Spinal cord (tissue), 10 donors: ENCODE measurements around the gene CRIM1. TPM values are rescaled to one million over a fixed set of nuclear protein-coding genes. Genes with fewer than 3 reads are reported as not detected.
A peak's percentile ranks its signal among the peaks of the same experiment; 100 is the strongest.

Experiments
- DNase-seq, 6 donors: peaks; one replicate each; pipeline versions ENCODE4 v3.0.0 to v3.0.0-alpha.2; 2013 to 2015; ENCODE audit warnings: low spot score in 6 of 6, low read depth in 4 of 6
- H3K27ac ChIP-seq: one replicate; pipeline ENCODE4 v1.5.1; 2013; ENCODE audit warnings: low read depth, low read length, control low read depth
- H3K27me3 ChIP-seq: one replicate; pipeline ENCODE4 v1.6.1; 2013; ENCODE audit warnings: low read length; ENCODE audit not compliant: control insufficient read depth, insufficient read depth
- H3K36me3 ChIP-seq: one replicate; pipeline ENCODE4 v1.6.1; 2013; ENCODE audit warnings: low read length; ENCODE audit not compliant: control insufficient read depth, insufficient read depth
- H3K4me1 ChIP-seq: one replicate; pipeline ENCODE4 v1.6.1; 2013; ENCODE audit warnings: low read length; ENCODE audit not compliant: control insufficient read depth, insufficient read depth
- H3K4me3 ChIP-seq: one replicate; pipeline ENCODE4 v1.5.1; 2013; ENCODE audit warnings: low read depth, low read length, control low read depth
- H3K9me3 ChIP-seq: one replicate; pipeline ENCODE4 v1.6.1; 2013; ENCODE audit warnings: low read length; ENCODE audit not compliant: control insufficient read depth, insufficient read depth
- WGBS: methylation state at CpG from one replicate; pipeline ENCODE4 v1.1.5; 2013; ENCODE audit warnings: missing lambda C conversion rate; ENCODE audit not compliant: insufficient coverage; 5-methylcytosine and 5-hydroxymethylcytosine counted together
- polyA plus RNA-seq, 2 donors: library from polyadenylated mRNA; unstranded; fragments of 120-200 nt; gene quantifications; one replicate each; pipeline ENCODE4 v1.2.1, GENCODE V29; 2013; ENCODE audit not compliant: insufficient read length in 2 of 2
- total RNA-seq, 2 donors: library from RNA; depleted of rRNA in 1 of 2; stranded (reverse); fragments of 120-200 nt in 1 of 2; fragments of >200 nt in 1 of 2; gene quantifications; one replicate each; pipeline versions ENCODE4 v1.2.3 to v1.2.4, GENCODE V29; 2013 to 2014
- donor health status: healthy.

CRIM1 gene
- total and polyA plus RNA-seq, 4 donors = 35.9 to 63.5 (median 49.3) TPM

GRCh38 chr2:36466135-36466534 lies 110.6 kb downstream of the CRIM1 start:
- H3K27me3 ChIP-seq = no peaks in the 10 kb centered on the region
- H3K9me3 ChIP-seq = no peaks in the 10 kb centered on the region
- H3K27ac ChIP-seq = no peak overlapping the region
- no peak overlapping the region for H3K4me3 ChIP-seq
- no peak for DNase-seq
- H3K4me1 ChIP-seq = no peaks in the 10 kb centered on the region
- 60% methylated on average over 1 of the region's 4 CpGs for WGBS
- no peaks in the 10 kb centered on the region for H3K36me3 ChIP-seq

- no peaks in the 10 kb centered on the region for H3K36me3 ChIP-seq
- no peak for DNase-seq
- WGBS = no CpG with 5 or more reads among the region's 10 CpGs
- H3K27ac ChIP-seq = no peak overlapping the region
- no peaks in the 10 kb centered on the region for H3K4me1 ChIP-seq
- no peak overlapping the region for H3K4me3 ChIP-seq
- no peaks in the 10 kb centered on the region for H3K27me3 ChIP-seq
- H3K9me3 ChIP-seq = no peaks in the 10 kb centered on the region
Observed at GRCh38 chr2:36468463-36469105, 113.0 kb downstream of the CRIM1 start.

- DNase-seq = peak in 1 of 6 donors; percentile 10
- Histone ChIP-seq H3K4me3 (no peak overlapping the region), H3K9me3 (no peaks in the 10 kb centered on the region), H3K36me3 (no peaks in the 10 kb centered on the region), H3K27ac (no peak overlapping the region), H3K4me1 (no peaks in the 10 kb centered on the region), H3K27me3 (no peaks in the 10 kb centered on the region)
- 71% methylated on average over 1 of the region's 1 CpG for WGBS
Observed at GRCh38 chr2:36469106-36469477, 113.5 kb downstream of the CRIM1 start.

- WGBS = no CpG with 5 or more reads among the region's 3 CpGs
- H3K4me1 ChIP-seq = no peaks in the 10 kb centered on the region
- no peak for DNase-seq
Observed at GRCh38 chr2:36469710-36470109, 114.1 kb downstream of the CRIM1 start.

GRCh38 chr2:36473230-36473629 lies 117.7 kb downstream of the CRIM1 start:
- no CpG with 5 or more reads among the region's 2 CpGs for WGBS
- Histone ChIP-seq H3K9me3 (peaks cover 2% of the 10 kb centered on the region), H3K27me3 (no peaks in the 10 kb centered on the region)

More at GRCh38 chr2:36469710-36470109, 114.1 kb downstream of the CRIM1 start:
- H3K4me3 ChIP-seq = no peak overlapping the region
- no peaks in the 10 kb centered on the region for H3K36me3 ChIP-seq
- no peak overlapping the region for H3K27ac ChIP-seq
- H3K27me3 ChIP-seq = no peaks in the 10 kb centered on the region
- H3K9me3 ChIP-seq = peaks cover under 1% of the 10 kb centered on the region

GRCh38 chr2:36476411-36476810 lies 120.8 kb downstream of the CRIM1 start:
- Histone ChIP-seq H3K4me1 (no peaks in the 10 kb centered on the region), H3K9me3 (peaks cover 2% of the 10 kb centered on the region), H3K4me3 (no peak overlapping the region), H3K36me3 (peaks cover 3% of the 10 kb centered on the region), H3K27me3 (no peaks in the 10 kb centered on the region), H3K27ac (no peak overlapping the region)
- no peak for DNase-seq

More at GRCh38 chr2:36473230-36473629, 117.7 kb downstream of the CRIM1 start:
- no peak for DNase-seq
- no peak overlapping the region for H3K4me3 ChIP-seq
- H3K4me1 ChIP-seq = no peaks in the 10 kb centered on the region
- no peaks in the 10 kb centered on the region for H3K36me3 ChIP-seq
- no peak overlapping the region for H3K27ac ChIP-seq

GRCh38 chr2:36477315-36477714 lies 121.7 kb downstream of the CRIM1 start:
- no peak overlapping the region for H3K27ac ChIP-seq
- peaks cover 6% of the 10 kb centered on the region for H3K36me3 ChIP-seq
- H3K4me1 ChIP-seq = no peaks in the 10 kb centered on the region
- no peak for DNase-seq
- H3K9me3 ChIP-seq = peaks cover 2% of the 10 kb centered on the region
- H3K27me3 ChIP-seq = no peaks in the 10 kb centered on the region
- WGBS = 99% methylated on average over 4 of the region's 4 CpGs
- H3K4me3 ChIP-seq = no peak overlapping the region

- Histone ChIP-seq H3K9me3 (peaks cover 2% of the 10 kb centered on the region), H3K4me3 (no peak overlapping the region), H3K27me3 (no peaks in the 10 kb centered on the region), H3K36me3 (peaks cover 6% of the 10 kb centered on the region), H3K27ac (no peak overlapping the region), H3K4me1 (no peaks in the 10 kb centered on the region)
- WGBS = 33% methylated on average over 1 of the region's 2 CpGs
- DNase-seq = no peak
Observed at GRCh38 chr2:36477746-36478145, 122.2 kb downstream of the CRIM1 start.

GRCh38 chr2:36478332-36478738 lies 122.8 kb downstream of the CRIM1 start:
- no peak overlapping the region for H3K4me3 ChIP-seq
- H3K27ac ChIP-seq = peak overlapping the region; percentile 3
- H3K4me1 ChIP-seq = no peaks in the 10 kb centered on the region
- H3K27me3 ChIP-seq = no peaks in the 10 kb centered on the region
- peaks cover 2% of the 10 kb centered on the region for H3K9me3 ChIP-seq
- no CpG with 5 or more reads among the region's 4 CpGs for WGBS
- H3K36me3 ChIP-seq = peaks cover 6% of the 10 kb centered on the region
- DNase-seq = peak in 1 of 6 donors; percentile 56

- no CpG with 5 or more reads among the region's 4 CpGs for WGBS
- no peaks in the 10 kb centered on the region for H3K27me3 ChIP-seq
- peaks cover 2% of the 10 kb centered on the region for H3K9me3 ChIP-seq
- no peak overlapping the region for H3K27ac ChIP-seq
- DNase-seq = no peak
- H3K4me1 ChIP-seq = no peaks in the 10 kb centered on the region
- H3K4me3 ChIP-seq = no peak overlapping the region
- peaks cover 6% of the 10 kb centered on the region for H3K36me3 ChIP-seq
Observed at GRCh38 chr2:36478999-36479398, 123.4 kb downstream of the CRIM1 start.
